Skeletal muscle tissue (tissue), 4 donors: ENCODE results near the gene NCKAP5. TPM values are rescaled to one million over a fixed set of nuclear protein-coding genes. Genes with fewer than 3 reads are reported as not detected.

Experiments
- H3K27ac ChIP-seq: one replicate; pipeline ENCODE4 v1.7.0; 2013; ENCODE audit warnings: mild to moderate bottlenecking, low read depth, low read length, inconsistent platforms
- H3K27me3 ChIP-seq, 3 donors: one replicate each; pipeline ENCODE4 v1.7.0; 2013; ENCODE audit warnings: low read length in 3 of 3; ENCODE audit not compliant: control insufficient read depth in 3 of 3, insufficient read depth in 3 of 3
- H3K36me3 ChIP-seq, 3 donors: one replicate each; pipeline ENCODE4 v1.7.0; 2013; ENCODE audit warnings: low read length in 3 of 3; ENCODE audit not compliant: control insufficient read depth in 3 of 3, insufficient read depth in 3 of 3
- H3K4me1 ChIP-seq, 3 donors: one replicate each; pipeline ENCODE4 v1.7.0; 2013; ENCODE audit warnings: low read length in 3 of 3, mild to moderate bottlenecking in 3 of 3; ENCODE audit not compliant: control insufficient read depth in 3 of 3, insufficient read depth in 3 of 3
- H3K4me3 ChIP-seq, 3 donors: one replicate each; pipeline ENCODE4 v1.7.0; 2013; ENCODE audit warnings: low read length in 3 of 3
- H3K9ac ChIP-seq, 3 donors: one replicate each; pipeline ENCODE4 v1.7.0; 2013; ENCODE audit warnings: low read length in 3 of 3, mild to moderate bottlenecking in 3 of 3, moderate library complexity in 2 of 3, low read depth in 1 of 3
- H3K9me3 ChIP-seq, 3 donors: one replicate each; pipeline ENCODE4 v1.7.0; 2013; ENCODE audit warnings: low read length in 3 of 3; ENCODE audit not compliant: control insufficient read depth in 3 of 3
- total RNA-seq: library from RNA; depleted of rRNA; stranded (reverse); fragments of >200 nt; gene quantifications from one replicate; pipeline ENCODE4 v1.2.3, GENCODE V29; 2014
- donor health status: Osteomylitis.

NCKAP5 gene
- total RNA-seq, 1 donor from 2014 or later = 5.7 TPM

DNA sequence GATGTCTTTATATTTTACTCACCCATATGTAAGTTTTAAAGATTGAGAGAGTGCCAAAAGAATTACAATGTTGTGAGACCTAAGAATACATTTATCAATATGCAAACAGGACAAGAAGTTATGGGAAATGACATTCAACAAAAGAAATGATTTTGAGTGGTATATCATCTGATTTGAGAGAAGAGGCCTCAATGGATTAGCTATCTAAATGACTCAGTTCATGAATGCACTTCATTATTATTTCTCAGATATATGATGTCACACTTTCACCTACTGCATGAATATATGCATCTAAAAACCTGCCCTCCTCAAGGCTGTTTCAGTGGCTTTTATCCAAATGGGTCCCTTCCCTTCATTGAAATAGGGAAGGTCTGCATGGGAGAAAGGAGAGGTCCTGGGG, 769.9 kb downstream of the NCKAP5 start:
- no peak overlapping the region for H3K9ac ChIP-seq
- H3K4me1 ChIP-seq = no peaks in the 10 kb centered on the region
- no peaks in the 10 kb centered on the region for H3K9me3 ChIP-seq
- H3K4me3 ChIP-seq = no peak overlapping the region
- H3K36me3 ChIP-seq = no peaks in the 10 kb centered on the region
- no peak overlapping the region for H3K27ac ChIP-seq
- H3K27me3 ChIP-seq = no peaks in the 10 kb centered on the region

DNA sequence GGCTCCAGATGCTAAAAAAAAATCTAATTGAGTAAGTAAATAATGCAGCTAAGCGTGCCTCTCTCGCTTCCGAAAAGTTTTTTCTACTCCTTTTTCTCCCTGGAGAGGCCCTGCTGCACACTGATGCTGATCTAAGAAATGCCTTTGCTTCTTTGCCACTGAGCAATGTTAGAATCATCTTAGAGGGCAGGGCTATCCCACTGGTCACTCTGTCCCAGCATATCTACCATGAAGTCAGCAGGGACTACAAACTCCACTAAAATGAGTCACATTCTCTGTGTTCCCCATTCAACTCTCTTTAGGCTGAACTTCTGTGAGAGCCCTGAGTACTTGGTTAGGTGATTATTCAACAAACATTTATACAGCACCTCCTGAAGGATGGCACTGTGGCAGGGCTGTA, 770.7 kb downstream of the NCKAP5 start:
- no peak overlapping the region for H3K9ac ChIP-seq
- H3K27me3 ChIP-seq = no peaks in the 10 kb centered on the region
- no peak overlapping the region for H3K27ac ChIP-seq
- H3K4me3 ChIP-seq = no peak overlapping the region
- no peaks in the 10 kb centered on the region for H3K36me3 ChIP-seq
- H3K4me1 ChIP-seq = no peaks in the 10 kb centered on the region
- H3K9me3 ChIP-seq = no peaks in the 10 kb centered on the region

DNA sequence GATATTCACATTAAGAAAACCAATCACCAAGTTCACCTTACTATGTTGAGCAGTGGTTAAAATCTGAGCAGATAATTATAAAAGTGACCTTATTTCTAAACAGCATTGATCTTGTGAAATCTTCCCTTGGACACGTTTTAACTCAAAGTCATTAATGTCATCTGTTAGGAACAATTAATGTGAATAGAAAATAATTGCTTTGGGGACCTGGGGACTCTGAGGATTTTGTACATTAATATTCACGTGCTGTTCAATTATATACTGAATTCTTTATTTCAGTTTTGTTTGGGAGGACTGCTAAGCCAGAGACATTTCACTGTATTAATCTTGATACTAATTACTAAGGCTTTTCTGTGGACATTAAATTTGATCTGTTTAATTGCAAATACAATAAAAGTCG, 771.2 kb downstream of the NCKAP5 start:
- Histone ChIP-seq H3K4me3 (no peak overlapping the region), H3K4me1 (no peaks in the 10 kb centered on the region), H3K27ac (no peak overlapping the region), H3K27me3 (no peaks in the 10 kb centered on the region), H3K9me3 (no peaks in the 10 kb centered on the region), H3K36me3 (no peaks in the 10 kb centered on the region), H3K9ac (no peak overlapping the region)

DNA sequence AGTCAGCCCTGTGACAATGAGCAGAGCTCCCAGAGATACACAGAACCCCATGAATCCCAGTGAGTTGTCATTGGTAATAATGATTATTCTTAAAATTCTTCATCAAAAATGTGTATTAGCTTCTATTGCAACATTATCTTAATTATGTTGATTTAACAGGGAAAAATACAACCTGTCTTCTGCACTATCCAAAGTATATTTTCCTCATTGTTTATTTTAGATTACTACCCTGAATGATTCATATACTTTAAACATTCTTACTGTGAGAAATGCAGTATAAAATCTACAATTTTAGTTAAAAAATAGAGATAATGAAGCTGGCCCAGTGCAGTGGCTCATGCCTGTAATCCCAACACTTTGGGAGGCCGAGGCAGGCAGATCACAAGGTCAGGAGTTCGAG, 773.0 kb downstream of the NCKAP5 start:
- no peak overlapping the region for H3K27ac ChIP-seq
- H3K36me3 ChIP-seq = no peaks in the 10 kb centered on the region
- H3K4me1 ChIP-seq = no peaks in the 10 kb centered on the region
- H3K9me3 ChIP-seq = no peaks in the 10 kb centered on the region
- H3K27me3 ChIP-seq = no peaks in the 10 kb centered on the region
- no peak overlapping the region for H3K4me3 ChIP-seq
- H3K9ac ChIP-seq = no peak overlapping the region

DNA sequence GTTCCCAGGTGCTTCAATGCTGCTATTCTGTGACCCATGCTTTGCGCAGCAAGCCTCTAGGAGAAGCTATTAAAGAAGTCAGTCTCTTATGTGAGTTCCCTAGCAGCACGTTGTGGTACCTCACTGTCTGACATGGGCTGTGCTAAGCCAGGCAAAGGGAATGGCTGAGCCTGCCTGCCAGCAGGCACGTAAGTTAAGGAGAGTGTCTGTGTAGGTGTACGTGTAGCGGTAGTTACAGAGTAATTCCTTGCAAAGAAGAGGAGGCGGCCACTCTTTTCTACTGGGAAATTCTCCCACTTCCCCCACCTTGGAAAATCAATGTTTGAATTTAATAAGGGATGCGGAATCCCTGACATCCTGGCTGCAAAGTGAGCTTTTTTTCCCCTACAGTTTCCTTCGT, 774.7 kb downstream of the NCKAP5 start:
- no peak overlapping the region for H3K9ac ChIP-seq
- H3K9me3 ChIP-seq = no peaks in the 10 kb centered on the region
- no peaks in the 10 kb centered on the region for H3K36me3 ChIP-seq
- H3K27me3 ChIP-seq = no peaks in the 10 kb centered on the region
- H3K4me3 ChIP-seq = no peak overlapping the region
- H3K4me1 ChIP-seq = no peaks in the 10 kb centered on the region
- no peak overlapping the region for H3K27ac ChIP-seq

DNA sequence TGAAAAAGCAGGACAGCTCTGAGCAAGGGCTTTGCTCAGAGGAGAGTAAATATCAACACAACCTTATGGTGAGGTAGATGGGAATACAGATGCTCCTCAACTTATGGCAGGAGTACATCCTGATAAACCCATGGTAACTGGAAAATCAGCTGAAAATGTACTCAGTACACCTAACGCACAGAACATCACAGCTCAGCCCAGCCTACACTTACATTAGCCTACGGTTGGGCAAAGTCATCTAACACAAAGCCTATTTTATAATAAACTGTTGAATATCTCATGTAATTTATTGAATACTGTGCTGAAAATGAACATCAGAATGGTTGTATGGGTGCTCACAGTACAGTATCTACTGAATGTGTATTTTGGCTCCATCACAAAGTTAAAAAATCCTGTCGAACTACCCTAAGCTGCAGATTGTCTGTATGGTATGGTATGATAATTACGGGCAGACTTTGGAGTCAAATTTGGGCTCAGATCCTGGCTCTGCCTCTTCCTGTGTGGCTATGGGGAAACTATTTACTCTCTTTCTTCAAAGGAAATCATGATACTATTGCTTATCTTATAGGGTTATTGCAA, 778.0 kb downstream of the NCKAP5 start:
- no peaks in the 10 kb centered on the region for H3K9me3 ChIP-seq
- no peak overlapping the region for H3K9ac ChIP-seq

DNA sequence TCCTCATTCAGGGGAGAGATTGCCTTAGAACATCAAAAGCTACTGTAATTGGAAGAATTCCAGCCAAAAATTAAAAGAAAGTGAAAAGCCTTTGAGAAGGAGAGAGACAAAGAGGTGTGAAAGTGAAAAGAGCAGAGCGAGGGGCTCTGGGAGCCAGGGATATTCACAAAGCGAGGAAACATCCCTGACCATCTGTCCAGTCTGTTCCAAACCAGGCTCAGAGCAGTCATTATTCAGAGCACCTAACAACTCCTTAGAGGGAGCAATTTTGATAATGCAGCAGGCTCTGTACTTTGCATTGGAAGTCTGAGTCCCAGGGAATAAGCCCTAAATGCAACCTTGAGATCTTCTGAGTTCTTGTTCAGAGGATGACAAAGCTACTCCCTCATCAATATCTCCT, 779.2 kb downstream of the NCKAP5 start:
- Histone ChIP-seq H3K4me1 (no peaks in the 10 kb centered on the region), H3K27ac (no peak overlapping the region), H3K9me3 (no peaks in the 10 kb centered on the region), H3K36me3 (no peaks in the 10 kb centered on the region), H3K9ac (no peak overlapping the region), H3K4me3 (no peak overlapping the region), H3K27me3 (no peaks in the 10 kb centered on the region)

More for the DNA sequence above, 778.0 kb downstream of the NCKAP5 start:
- no peaks in the 10 kb centered on the region for H3K27me3 ChIP-seq
- no peak overlapping the region for H3K4me3 ChIP-seq
- H3K4me1 ChIP-seq = no peaks in the 10 kb centered on the region
- no peak overlapping the region for H3K27ac ChIP-seq
- H3K36me3 ChIP-seq = no peaks in the 10 kb centered on the region

DNA sequence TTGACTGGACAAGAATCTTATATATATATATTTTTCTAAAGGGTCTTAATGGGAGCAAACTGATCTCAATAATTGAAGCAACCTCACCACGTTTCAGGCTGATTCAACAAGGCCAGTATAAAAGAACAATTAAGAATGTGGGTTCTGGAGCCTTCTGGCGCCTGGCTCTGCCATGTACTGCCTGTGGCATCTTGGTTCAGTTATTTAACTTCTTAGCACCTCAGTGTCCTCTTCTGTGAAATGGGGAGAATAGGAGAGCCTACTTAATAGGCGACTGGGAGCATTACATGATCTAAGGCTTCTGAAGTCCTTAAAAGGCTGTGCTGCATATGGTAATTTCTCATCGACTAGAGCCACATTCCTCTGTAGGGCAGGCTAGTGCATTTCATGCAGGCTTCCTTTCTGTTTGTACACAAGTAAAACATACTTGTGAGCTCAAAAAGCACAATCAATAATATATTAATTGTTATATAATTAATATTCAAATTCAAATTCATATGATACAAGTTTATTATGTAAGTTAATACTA, 779.9 kb downstream of the NCKAP5 start:
- H3K36me3 ChIP-seq = no peaks in the 10 kb centered on the region
- no peaks in the 10 kb centered on the region for H3K4me1 ChIP-seq
- no peak overlapping the region for H3K4me3 ChIP-seq
- no peaks in the 10 kb centered on the region for H3K27me3 ChIP-seq
- no peaks in the 10 kb centered on the region for H3K9me3 ChIP-seq
- no peak overlapping the region for H3K9ac ChIP-seq
- H3K27ac ChIP-seq = no peak overlapping the region

DNA sequence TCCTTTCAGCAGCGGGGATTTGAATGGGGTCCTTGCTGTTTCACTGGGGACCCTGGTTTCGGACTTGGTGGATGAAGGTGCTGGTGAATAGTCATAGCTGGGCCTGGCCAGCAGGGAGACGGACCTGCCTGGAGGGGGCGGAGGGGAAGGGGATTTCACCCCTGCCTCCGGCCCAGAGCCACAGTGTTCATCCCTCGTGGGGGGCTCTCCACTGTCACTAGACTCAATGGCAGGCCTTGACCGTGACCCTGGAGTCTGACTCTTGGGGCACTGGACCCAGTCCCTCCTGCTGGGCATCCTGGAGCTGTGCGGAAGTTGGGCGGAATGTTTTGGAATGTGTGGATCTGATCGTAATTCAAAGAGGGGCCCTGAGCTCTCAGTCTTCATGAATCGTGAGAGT, 784.4 kb downstream of the NCKAP5 start:
- H3K27me3 ChIP-seq = no peaks in the 10 kb centered on the region
- no peak overlapping the region for H3K27ac ChIP-seq
- H3K9me3 ChIP-seq = no peaks in the 10 kb centered on the region
- H3K4me3 ChIP-seq = no peak overlapping the region
- no peaks in the 10 kb centered on the region for H3K36me3 ChIP-seq
- no peaks in the 10 kb centered on the region for H3K4me1 ChIP-seq
- no peak overlapping the region for H3K9ac ChIP-seq

DNA sequence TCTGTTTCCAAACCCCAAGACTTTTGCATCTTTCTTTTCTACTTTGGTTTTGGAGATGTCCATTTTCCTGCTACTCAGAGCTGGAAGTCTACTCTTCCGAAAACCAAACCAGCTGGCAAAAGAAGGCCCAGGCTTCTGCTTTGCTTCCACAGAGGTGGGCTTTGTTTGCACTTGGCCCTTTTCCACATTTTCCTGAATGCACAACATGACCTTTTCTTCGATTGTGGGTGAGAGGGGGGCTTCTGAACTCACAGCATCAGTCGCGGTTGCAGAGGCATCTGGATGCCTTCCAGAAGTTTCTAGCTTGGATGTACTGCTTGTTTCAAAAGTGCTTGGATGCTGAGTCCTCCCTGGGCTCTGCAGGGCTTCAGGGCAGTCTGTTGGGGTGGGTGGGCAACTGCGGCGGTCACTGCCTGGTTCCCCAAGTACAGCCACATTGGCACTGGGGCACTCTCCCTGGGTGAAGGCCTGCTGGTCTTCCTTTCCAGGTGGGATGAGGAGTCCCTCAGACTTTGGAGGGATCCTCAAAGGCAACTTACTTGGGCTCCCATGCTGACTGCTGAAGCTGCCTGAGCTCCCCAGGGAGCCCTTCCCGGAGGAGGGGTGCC, 786.0 kb downstream of the NCKAP5 start:
- Histone ChIP-seq H3K4me1 (no peaks in the 10 kb centered on the region), H3K4me3 (no peak overlapping the region), H3K27ac (no peak overlapping the region), H3K9ac (no peak overlapping the region), H3K9me3 (no peaks in the 10 kb centered on the region), H3K36me3 (no peaks in the 10 kb centered on the region), H3K27me3 (no peaks in the 10 kb centered on the region)
